GM23338 (cell line): ENCODE measurements around the gene GADD45B. TPM values are rescaled to one million over a fixed set of nuclear protein-coding genes. Genes with fewer than 3 reads are reported as not detected.
A peak's percentile ranks its signal among the peaks of the same experiment; 100 is the strongest.
"Not testable (repeated sequence)": the region's sequence is repeated elsewhere in the genome, so short reads cannot be mapped to it uniquely, and the experiment has no call there.

Experiments used
- ATAC-seq: fragments of 200-7000 bp; cut with Tn5 transposase; 3 replicates; pipeline ENCODE4 v1.9.1; 2020
- DNase-seq: peaks from one replicate; pipeline ENCODE4 v3.0.0-alpha.2; 2015; ENCODE audit warnings: low spot score
- H2AFZ ChIP-seq: fragments of 200-600 bp; sonication (generic); 2 replicates; pipeline ENCODE4 v1.8.0; 2016; ENCODE audit warnings: antibody characterized with exemption, mild to moderate bottlenecking, moderate library complexity
- H3F3A ChIP-seq: fragments of 200-600 bp; sonication (generic); replicated peaks from 2 replicates; pipeline ENCODE4 v1.8.0; 2017; ENCODE audit warnings: antibody characterized with exemption, mixed run types, low read depth
- H3K27ac ChIP-seq: fragments of 200-600 bp; sonication (generic); 2 replicates; pipeline ENCODE4 v1.6.1; 2016; ENCODE audit warnings: low read depth
- H3K27me3 ChIP-seq: fragments of 200-600 bp; sonication (generic); 2 replicates; pipeline ENCODE4 v1.8.0; 2016; ENCODE audit warnings: mild to moderate bottlenecking, mixed run types, moderate library complexity; ENCODE audit not compliant: insufficient read depth
- H3K36me3 ChIP-seq: fragments of 200-600 bp; sonication (generic); 2 replicates; pipeline ENCODE4 v1.8.0; 2016; ENCODE audit warnings: mild to moderate bottlenecking; ENCODE audit not compliant: insufficient read depth
- H3K4me1 ChIP-seq: fragments of 200-600 bp; sonication (generic); 2 replicates; pipeline ENCODE4 v1.8.0; 2016; ENCODE audit warnings: mild to moderate bottlenecking, moderate library complexity; ENCODE audit not compliant: insufficient read depth
- H3K4me2 ChIP-seq: fragments of 200-600 bp; sonication (generic); 2 replicates; pipeline ENCODE4 v1.7.1; 2017; ENCODE audit warnings: mixed run types
- H3K4me3 ChIP-seq: fragments of 200-600 bp; sonication (generic); 2 replicates; pipeline ENCODE4 v1.6.1; 2016; ENCODE audit warnings: mixed run types
- H3K79me2 ChIP-seq: fragments of 200-600 bp; sonication (generic); replicated peaks from 2 replicates; pipeline ENCODE4 v1.8.0; 2017; ENCODE audit warnings: mild to moderate bottlenecking; ENCODE audit not compliant: insufficient read depth
- H3K9me2 ChIP-seq: fragments of 200-600 bp; sonication (generic); 2 replicates; pipeline ENCODE4 v1.8.0; 2017; ENCODE audit not compliant: insufficient read depth
- H4K20me1 ChIP-seq: fragments of 200-600 bp; sonication (generic); replicated peaks from 2 replicates; pipeline ENCODE4 v1.8.0; 2017; ENCODE audit warnings: mild to moderate bottlenecking; ENCODE audit not compliant: insufficient read depth
- H3K27ac Mint-ChIP-seq: 2 replicates; pipeline ENCODE4 v1.8.0; 2020; ENCODE audit warnings: inconsistent platforms, mild to moderate bottlenecking, moderate library complexity, mixed read lengths
- H3K27me3 Mint-ChIP-seq: 3 replicates; pipeline ENCODE4 v1.8.0; 2022; ENCODE audit warnings: low read depth, mild to moderate bottlenecking, moderate library complexity, mixed read lengths, inconsistent platforms; ENCODE audit not compliant: insufficient read depth, poor library complexity
- H3K36me3 Mint-ChIP-seq: 3 replicates; pipeline ENCODE4 v1.8.0; 2021; ENCODE audit warnings: low read depth, mild to moderate bottlenecking, inconsistent platforms, moderate library complexity, mixed read lengths
- H3K4me1 Mint-ChIP-seq: 3 replicates; pipeline ENCODE4 v1.8.0; 2020; ENCODE audit warnings: mild to moderate bottlenecking, inconsistent platforms, mixed read lengths
- H3K4me3 Mint-ChIP-seq: 3 replicates; pipeline ENCODE4 v1.8.0; 2021; ENCODE audit warnings: moderate library complexity, mild to moderate bottlenecking, inconsistent platforms, mixed read lengths
- H3K9me3 Mint-ChIP-seq: 3 replicates; pipeline ENCODE4 v1.8.0; 2020; ENCODE audit warnings: moderate library complexity, mild to moderate bottlenecking, inconsistent platforms, mixed read lengths
- CREB1 ChIP-seq: fragments of 250-450 bp; sonication (Bioruptor Pico); IDR thresholded peaks from 2 replicates; pipeline ENCODE4 v1.5.0; 2020; ENCODE audit warnings: low read depth, mild to moderate bottlenecking, moderate library complexity
- EZH2 ChIP-seq: fragments of 200-600 bp; sonication (generic); IDR thresholded peaks from one replicate; pipeline ENCODE4 v1.8.0; 2017; ENCODE audit warnings: antibody characterized with exemption, mild to moderate bottlenecking, low read depth; ENCODE audit not compliant: unreplicated experiment
- JUNB ChIP-seq: IDR thresholded peaks from one replicate; pipeline ENCODE4 v1.6.1; 2016; ENCODE audit warnings: antibody characterized with exemption; ENCODE audit not compliant: unreplicated experiment
- NANOG ChIP-seq: IDR thresholded peaks from 2 replicates; pipeline ENCODE4 v1.6.1; 2016; ENCODE audit warnings: antibody characterized with exemption, borderline replicate concordance
- POLR2AphosphoS5 ChIP-seq: IDR thresholded peaks from 2 replicates; pipeline ENCODE4 v1.6.1; 2016; ENCODE audit warnings: antibody characterized with exemption, low read depth
- ZNF114 ChIP-seq: fragments of 250-450 bp; sonication (Bioruptor Pico); IDR thresholded peaks from 2 replicates; pipeline ENCODE4 v1.5.0; 2020; ENCODE audit warnings: mild to moderate bottlenecking, moderate library complexity
- ZNF331 ChIP-seq: fragments of 250-450 bp; sonication (Bioruptor Pico); IDR thresholded peaks from 2 replicates; pipeline ENCODE4 v1.5.0; 2020; ENCODE audit warnings: low read depth, mild to moderate bottlenecking, moderate library complexity
- polyA plus RNA-seq: library from polyadenylated mRNA; unstranded; fragments of >200 nt; fragmentation: Nextera tagmentation; extraction: Ambion mirVana; gene quantifications from 2 replicates; pipeline ENCODE4 v1.2.1, GENCODE V29; 2016
- total RNA-seq: library from RNA; depleted of rRNA; stranded (reverse); fragments of >200 nt; shearing (Covaris generic); gene quantifications from 2 replicates; pipeline ENCODE4 v1.2.3, GENCODE V29; 2014
- TF ChIP-seq, protein P1 (sequence below): IDR thresholded peaks from 2 replicates; pipeline ENCODE4 v1.6.1; 2016; ENCODE audit warnings: antibody characterized with exemption
- TF ChIP-seq, protein P2 (sequence below): IDR thresholded peaks from one replicate; pipeline ENCODE4 v1.6.1; 2018; ENCODE audit warnings: antibody characterized with exemption; ENCODE audit not compliant: unreplicated experiment
- TF ChIP-seq, protein P3 (sequence below), 2 experiments: fragments of 200-600 bp in 1 of 2; sonication (generic) in 1 of 2; conservative IDR thresholded peaks; 2 replicates each; pipeline versions ENCODE4 v1.5.1 to v1.6.1; 2016 to 2017; ENCODE audit warnings: antibody characterized with exemption in 2 of 2, low read depth in 2 of 2, mild to moderate bottlenecking in 2 of 2, moderate library complexity in 1 of 2

The GADD45B gene
- total and polyA plus RNA-seq, 2 experiments from 2014 or later, result 12.3 to 16.6 TPM

DNA sequence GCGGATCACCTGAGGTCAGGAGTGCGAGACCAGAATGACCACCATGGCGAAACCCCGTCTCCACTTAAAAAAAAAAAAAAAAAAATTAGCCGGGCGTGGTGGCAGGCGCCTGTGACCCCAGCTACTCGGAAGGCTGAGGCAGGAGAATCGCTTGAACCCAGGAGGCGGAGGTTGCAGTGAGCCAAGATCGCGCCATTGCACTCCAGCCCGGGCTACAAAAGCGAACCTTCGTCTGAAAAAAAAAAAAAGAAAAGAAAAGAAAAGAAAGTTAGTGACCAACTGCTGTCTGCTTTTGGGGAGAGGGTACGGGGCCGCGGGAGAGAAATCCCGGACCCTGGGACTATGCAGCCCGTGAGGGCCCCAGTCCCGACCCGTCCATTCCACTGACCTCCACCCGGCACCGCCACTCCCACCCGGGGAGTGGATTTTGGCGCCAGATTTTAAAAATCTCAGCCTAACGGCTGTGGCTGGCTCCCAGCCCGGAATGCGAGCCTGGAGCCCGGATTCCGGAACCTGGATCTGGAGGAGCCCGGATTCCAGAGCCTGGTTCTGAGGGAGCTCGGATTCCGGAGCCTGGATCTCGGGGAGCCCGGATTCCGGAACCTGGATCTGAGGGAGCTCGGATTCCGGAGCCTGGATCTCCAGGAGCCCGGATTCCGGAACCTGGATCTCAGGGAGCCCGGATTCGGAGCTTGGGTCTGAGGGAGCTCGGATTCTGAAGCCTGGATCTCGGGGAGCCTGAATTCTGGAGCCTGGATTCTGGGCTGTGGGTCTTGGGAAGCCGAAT is 13.1 kb upstream of the GADD45B start:
- Histone ChIP-seq H3K27ac (peak overlapping the region; percentile 88), H4K20me1 (no peaks in the 10 kb centered on the region), H3K4me3 (peak overlapping the region; percentile 77), H2AFZ (peak overlapping the region; percentile 92), H3K9me2 (no peaks in the 10 kb centered on the region), H3K36me3 (no peaks in the 10 kb centered on the region), H3K79me2 (no peaks in the 10 kb centered on the region), H3K27me3 (no peaks in the 10 kb centered on the region), H3K4me1 (no peaks in the 10 kb centered on the region), H3K4me2 (peak overlapping the region; percentile 81), H3F3A (no peaks in the 10 kb centered on the region)
- Mint-ChIP-seq H3K27ac (peak overlapping the region; percentile 56; the same call in 1 of the 2 replicates), H3K4me3 (peak overlapping the region; percentile 80), H3K9me3 (peaks cover 5% of the 10 kb centered on the region; the same call in 1 of the 3 replicates), H3K36me3 (no peaks in the 10 kb centered on the region; the same call in 2 of the 3 replicates), H3K4me1 (peaks cover 5% of the 10 kb centered on the region), H3K27me3 (peaks cover 13% of the 10 kb centered on the region)
- ATAC-seq (peak; percentile 75), DNase-seq (peak; percentile 100)
- TF ChIP-seq ZNF114 (peak; percentile 90), CREB1 (peak; percentile 80), JUNB (no peak), POLR2AphosphoS5 (peak; percentile 34; the same call in 1 of the 2 replicates), NANOG (0 out of 2 replicates have a peak, but pooled peaks have one; percentile 37), EZH2 (peak; percentile 55), ZNF331 (CRISPR knock-in tag) (peak; percentile 30; the same call in 1 of the 2 replicates)
- TF ChIP-seq, protein P1, sequence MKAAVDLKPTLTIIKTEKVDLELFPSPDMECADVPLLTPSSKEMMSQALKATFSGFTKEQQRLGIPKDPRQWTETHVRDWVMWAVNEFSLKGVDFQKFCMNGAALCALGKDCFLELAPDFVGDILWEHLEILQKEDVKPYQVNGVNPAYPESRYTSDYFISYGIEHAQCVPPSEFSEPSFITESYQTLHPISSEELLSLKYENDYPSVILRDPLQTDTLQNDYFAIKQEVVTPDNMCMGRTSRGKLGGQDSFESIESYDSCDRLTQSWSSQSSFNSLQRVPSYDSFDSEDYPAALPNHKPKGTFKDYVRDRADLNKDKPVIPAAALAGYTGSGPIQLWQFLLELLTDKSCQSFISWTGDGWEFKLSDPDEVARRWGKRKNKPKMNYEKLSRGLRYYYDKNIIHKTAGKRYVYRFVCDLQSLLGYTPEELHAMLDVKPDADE, result peak; percentile 55; the same call in 1 of the 2 replicates
- TF ChIP-seq, protein P2, sequence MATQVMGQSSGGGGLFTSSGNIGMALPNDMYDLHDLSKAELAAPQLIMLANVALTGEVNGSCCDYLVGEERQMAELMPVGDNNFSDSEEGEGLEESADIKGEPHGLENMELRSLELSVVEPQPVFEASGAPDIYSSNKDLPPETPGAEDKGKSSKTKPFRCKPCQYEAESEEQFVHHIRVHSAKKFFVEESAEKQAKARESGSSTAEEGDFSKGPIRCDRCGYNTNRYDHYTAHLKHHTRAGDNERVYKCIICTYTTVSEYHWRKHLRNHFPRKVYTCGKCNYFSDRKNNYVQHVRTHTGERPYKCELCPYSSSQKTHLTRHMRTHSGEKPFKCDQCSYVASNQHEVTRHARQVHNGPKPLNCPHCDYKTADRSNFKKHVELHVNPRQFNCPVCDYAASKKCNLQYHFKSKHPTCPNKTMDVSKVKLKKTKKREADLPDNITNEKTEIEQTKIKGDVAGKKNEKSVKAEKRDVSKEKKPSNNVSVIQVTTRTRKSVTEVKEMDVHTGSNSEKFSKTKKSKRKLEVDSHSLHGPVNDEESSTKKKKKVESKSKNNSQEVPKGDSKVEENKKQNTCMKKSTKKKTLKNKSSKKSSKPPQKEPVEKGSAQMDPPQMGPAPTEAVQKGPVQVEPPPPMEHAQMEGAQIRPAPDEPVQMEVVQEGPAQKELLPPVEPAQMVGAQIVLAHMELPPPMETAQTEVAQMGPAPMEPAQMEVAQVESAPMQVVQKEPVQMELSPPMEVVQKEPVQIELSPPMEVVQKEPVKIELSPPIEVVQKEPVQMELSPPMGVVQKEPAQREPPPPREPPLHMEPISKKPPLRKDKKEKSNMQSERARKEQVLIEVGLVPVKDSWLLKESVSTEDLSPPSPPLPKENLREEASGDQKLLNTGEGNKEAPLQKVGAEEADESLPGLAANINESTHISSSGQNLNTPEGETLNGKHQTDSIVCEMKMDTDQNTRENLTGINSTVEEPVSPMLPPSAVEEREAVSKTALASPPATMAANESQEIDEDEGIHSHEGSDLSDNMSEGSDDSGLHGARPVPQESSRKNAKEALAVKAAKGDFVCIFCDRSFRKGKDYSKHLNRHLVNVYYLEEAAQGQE, result no peak
- TF ChIP-seq, protein P3, sequence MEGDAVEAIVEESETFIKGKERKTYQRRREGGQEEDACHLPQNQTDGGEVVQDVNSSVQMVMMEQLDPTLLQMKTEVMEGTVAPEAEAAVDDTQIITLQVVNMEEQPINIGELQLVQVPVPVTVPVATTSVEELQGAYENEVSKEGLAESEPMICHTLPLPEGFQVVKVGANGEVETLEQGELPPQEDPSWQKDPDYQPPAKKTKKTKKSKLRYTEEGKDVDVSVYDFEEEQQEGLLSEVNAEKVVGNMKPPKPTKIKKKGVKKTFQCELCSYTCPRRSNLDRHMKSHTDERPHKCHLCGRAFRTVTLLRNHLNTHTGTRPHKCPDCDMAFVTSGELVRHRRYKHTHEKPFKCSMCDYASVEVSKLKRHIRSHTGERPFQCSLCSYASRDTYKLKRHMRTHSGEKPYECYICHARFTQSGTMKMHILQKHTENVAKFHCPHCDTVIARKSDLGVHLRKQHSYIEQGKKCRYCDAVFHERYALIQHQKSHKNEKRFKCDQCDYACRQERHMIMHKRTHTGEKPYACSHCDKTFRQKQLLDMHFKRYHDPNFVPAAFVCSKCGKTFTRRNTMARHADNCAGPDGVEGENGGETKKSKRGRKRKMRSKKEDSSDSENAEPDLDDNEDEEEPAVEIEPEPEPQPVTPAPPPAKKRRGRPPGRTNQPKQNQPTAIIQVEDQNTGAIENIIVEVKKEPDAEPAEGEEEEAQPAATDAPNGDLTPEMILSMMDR (conservative IDR thresholded peaks at IDR 0.05; ENCODE audit: low read depth in 2 of 2), result no peak

DNA sequence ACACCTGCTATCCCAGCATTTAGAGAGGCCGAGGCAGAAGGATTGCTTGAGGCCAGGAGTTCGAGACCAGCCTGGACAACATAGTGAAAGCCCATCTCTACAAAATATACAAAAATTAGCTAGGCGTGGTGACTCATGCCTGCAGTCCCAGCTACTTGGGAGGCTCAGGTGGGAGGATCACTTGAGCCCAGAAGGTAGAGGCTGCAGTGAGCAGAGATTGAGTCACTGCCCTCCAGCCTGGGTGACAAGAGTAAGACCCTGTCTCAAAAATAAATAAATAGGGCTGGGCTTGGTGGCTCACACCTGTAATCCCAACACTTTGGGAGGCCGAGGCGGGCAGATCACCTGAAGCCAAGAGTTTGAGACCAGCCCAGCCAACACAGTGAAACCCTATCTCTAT is 12.2 kb upstream of the GADD45B start:
- not testable (repeated sequence) for H3K9me2 ChIP-seq, H4K20me1 ChIP-seq, H3K4me2 ChIP-seq, H3F3A ChIP-seq, H3K4me3 ChIP-seq, H3K36me3 Mint-ChIP-seq, H3K4me1 Mint-ChIP-seq, DNase-seq, H3K36me3 ChIP-seq, H3K4me1 ChIP-seq, H3K9me3 Mint-ChIP-seq, ATAC-seq, H3K27me3 ChIP-seq, H3K27ac ChIP-seq, H3K79me2 ChIP-seq
- H3K27me3 Mint-ChIP-seq, result peaks cover 13% of the 10 kb centered on the region
- peak overlapping the region; percentile 92; the same call in 1 of the 2 replicates for H2AFZ ChIP-seq
- H3K27ac Mint-ChIP-seq, result 0 out of 2 replicates have a peak overlapping the region, but pooled peaks have one; percentile 19
- peak overlapping the region; percentile 27; the same call in 1 of the 3 replicates for H3K4me3 Mint-ChIP-seq
